Measurements from ENCODE around the gene ACADS. TPM values are rescaled to one million over a fixed set of nuclear protein-coding genes. Genes with fewer than 3 reads are reported as not detected.

The ACADS gene
- total and polyA plus RNA-seq, 2 of the 8 experiments (the other 6 are each of a cell fraction or from before 2014, with no cell fraction given), result 4.9 to 7.5 TPM

GRCh38 chr12:120755269-120755668 is 29.6 kb downstream of the ACADS start (continued):
- TF ChIP-seq, protein P1, sequence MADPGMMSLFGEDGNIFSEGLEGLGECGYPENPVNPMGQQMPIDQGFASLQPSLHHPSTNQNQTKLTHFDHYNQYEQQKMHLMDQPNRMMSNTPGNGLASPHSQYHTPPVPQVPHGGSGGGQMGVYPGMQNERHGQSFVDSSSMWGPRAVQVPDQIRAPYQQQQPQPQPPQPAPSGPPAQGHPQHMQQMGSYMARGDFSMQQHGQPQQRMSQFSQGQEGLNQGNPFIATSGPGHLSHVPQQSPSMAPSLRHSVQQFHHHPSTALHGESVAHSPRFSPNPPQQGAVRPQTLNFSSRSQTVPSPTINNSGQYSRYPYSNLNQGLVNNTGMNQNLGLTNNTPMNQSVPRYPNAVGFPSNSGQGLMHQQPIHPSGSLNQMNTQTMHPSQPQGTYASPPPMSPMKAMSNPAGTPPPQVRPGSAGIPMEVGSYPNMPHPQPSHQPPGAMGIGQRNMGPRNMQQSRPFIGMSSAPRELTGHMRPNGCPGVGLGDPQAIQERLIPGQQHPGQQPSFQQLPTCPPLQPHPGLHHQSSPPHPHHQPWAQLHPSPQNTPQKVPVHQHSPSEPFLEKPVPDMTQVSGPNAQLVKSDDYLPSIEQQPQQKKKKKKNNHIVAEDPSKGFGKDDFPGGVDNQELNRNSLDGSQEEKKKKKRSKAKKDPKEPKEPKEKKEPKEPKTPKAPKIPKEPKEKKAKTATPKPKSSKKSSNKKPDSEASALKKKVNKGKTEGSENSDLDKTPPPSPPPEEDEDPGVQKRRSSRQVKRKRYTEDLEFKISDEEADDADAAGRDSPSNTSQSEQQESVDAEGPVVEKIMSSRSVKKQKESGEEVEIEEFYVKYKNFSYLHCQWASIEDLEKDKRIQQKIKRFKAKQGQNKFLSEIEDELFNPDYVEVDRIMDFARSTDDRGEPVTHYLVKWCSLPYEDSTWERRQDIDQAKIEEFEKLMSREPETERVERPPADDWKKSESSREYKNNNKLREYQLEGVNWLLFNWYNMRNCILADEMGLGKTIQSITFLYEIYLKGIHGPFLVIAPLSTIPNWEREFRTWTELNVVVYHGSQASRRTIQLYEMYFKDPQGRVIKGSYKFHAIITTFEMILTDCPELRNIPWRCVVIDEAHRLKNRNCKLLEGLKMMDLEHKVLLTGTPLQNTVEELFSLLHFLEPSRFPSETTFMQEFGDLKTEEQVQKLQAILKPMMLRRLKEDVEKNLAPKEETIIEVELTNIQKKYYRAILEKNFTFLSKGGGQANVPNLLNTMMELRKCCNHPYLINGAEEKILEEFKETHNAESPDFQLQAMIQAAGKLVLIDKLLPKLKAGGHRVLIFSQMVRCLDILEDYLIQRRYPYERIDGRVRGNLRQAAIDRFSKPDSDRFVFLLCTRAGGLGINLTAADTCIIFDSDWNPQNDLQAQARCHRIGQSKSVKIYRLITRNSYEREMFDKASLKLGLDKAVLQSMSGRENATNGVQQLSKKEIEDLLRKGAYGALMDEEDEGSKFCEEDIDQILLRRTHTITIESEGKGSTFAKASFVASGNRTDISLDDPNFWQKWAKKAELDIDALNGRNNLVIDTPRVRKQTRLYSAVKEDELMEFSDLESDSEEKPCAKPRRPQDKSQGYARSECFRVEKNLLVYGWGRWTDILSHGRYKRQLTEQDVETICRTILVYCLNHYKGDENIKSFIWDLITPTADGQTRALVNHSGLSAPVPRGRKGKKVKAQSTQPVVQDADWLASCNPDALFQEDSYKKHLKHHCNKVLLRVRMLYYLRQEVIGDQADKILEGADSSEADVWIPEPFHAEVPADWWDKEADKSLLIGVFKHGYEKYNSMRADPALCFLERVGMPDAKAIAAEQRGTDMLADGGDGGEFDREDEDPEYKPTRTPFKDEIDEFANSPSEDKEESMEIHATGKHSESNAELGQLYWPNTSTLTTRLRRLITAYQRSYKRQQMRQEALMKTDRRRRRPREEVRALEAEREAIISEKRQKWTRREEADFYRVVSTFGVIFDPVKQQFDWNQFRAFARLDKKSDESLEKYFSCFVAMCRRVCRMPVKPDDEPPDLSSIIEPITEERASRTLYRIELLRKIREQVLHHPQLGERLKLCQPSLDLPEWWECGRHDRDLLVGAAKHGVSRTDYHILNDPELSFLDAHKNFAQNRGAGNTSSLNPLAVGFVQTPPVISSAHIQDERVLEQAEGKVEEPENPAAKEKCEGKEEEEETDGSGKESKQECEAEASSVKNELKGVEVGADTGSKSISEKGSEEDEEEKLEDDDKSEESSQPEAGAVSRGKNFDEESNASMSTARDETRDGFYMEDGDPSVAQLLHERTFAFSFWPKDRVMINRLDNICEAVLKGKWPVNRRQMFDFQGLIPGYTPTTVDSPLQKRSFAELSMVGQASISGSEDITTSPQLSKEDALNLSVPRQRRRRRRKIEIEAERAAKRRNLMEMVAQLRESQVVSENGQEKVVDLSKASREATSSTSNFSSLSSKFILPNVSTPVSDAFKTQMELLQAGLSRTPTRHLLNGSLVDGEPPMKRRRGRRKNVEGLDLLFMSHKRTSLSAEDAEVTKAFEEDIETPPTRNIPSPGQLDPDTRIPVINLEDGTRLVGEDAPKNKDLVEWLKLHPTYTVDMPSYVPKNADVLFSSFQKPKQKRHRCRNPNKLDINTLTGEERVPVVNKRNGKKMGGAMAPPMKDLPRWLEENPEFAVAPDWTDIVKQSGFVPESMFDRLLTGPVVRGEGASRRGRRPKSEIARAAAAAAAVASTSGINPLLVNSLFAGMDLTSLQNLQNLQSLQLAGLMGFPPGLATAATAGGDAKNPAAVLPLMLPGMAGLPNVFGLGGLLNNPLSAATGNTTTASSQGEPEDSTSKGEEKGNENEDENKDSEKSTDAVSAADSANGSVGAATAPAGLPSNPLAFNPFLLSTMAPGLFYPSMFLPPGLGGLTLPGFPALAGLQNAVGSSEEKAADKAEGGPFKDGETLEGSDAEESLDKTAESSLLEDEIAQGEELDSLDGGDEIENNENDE (IDR thresholded peaks at IDR 0.05; ENCODE audit: insufficient replicate concordance, low read length), result no peak
- no peak for TF ChIP-seq CREB1 (IDR thresholded peaks at IDR 0.05)
- no peak for TF ChIP-seq ATF2 (IDR thresholded peaks at IDR 0.05; ENCODE audit: low read length)
- TF ChIP-seq SIN3A (conservative IDR thresholded peaks at IDR 0.05 in 1 of 2, IDR thresholded peaks at IDR 0.05 in 1 of 2; ENCODE audit: low read depth in 1 of 2, low read length in 2 of 2), result no peak
- TF ChIP-seq GTF2F1 (IDR thresholded peaks at IDR 0.05; ENCODE audit: borderline replicate concordance, low read depth, low read length), result no peak
- no peak for TF ChIP-seq CHD2 (IDR thresholded peaks at IDR 0.05; ENCODE audit: low read length)
- TF ChIP-seq, protein P2, sequence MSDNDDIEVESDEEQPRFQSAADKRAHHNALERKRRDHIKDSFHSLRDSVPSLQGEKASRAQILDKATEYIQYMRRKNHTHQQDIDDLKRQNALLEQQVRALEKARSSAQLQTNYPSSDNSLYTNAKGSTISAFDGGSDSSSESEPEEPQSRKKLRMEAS (IDR thresholded peaks at IDR 0.05), result no peak
- no peak for TF ChIP-seq SIRT6 (IDR thresholded peaks at IDR 0.05; ENCODE audit: low read length)
- no peak for TF ChIP-seq HDAC6 (IDR thresholded peaks at IDR 0.05; ENCODE audit: low read depth, low read length)
- TF ChIP-seq YY1 (IDR thresholded peaks at IDR 0.05; ENCODE audit: low read depth, low read length), result no peak
